HG02870 (cell line): ENCODE measurements around the gene INAFM2.

Experiments used
- ATAC-seq: cut with Tn5 transposase; IDR thresholded peaks from one replicate; pipeline ENCODE4 v1.9.1; 2021; ENCODE audit warnings: mild to moderate bottlenecking, moderate library complexity; ENCODE audit not compliant: unreplicated experiment

Gene INAFM2

DNA sequence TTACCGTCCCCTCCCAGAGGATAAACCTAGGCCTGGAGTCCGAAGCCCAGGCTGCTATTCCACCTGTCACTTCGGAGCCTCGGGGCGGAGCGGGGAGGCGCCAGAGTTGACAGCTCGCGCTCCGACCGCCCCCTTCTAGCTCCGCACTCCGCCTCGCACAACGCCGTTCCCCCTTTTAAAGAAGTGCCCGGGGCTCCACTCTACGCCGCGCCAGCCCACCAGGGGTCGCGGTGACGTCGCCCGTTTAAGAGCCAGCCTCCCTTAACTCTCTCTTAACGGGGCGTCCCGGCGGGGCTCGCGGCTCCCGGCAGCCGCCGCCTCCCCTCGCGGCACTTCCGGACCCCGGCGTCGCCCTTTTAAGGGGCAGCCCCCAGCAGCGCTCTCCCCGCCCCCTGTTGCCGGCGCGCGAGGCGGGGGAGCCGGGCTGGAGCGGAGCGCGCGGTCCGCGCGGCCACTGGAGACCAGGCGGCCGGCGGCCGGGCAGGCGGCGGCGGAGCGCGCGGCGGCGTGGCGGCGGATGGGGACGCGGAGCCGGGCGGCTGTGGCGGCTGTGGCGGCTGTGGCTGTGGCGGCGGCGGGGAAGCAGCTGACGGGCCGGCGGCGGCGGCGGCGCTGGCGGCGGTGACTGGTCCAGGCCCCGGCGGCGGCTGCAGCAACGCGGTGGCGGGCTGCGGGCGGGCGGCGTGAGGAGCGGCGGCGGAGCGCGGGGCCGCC, at the start of gene INAFM2:
TSS of gene INAFM2 (plus strand) at position 454 of the 714 bp plus-strand sequence. CDS start 364 bp downstream, outside the sequence.
- peak; percentile 86 for ATAC-seq

DNA sequence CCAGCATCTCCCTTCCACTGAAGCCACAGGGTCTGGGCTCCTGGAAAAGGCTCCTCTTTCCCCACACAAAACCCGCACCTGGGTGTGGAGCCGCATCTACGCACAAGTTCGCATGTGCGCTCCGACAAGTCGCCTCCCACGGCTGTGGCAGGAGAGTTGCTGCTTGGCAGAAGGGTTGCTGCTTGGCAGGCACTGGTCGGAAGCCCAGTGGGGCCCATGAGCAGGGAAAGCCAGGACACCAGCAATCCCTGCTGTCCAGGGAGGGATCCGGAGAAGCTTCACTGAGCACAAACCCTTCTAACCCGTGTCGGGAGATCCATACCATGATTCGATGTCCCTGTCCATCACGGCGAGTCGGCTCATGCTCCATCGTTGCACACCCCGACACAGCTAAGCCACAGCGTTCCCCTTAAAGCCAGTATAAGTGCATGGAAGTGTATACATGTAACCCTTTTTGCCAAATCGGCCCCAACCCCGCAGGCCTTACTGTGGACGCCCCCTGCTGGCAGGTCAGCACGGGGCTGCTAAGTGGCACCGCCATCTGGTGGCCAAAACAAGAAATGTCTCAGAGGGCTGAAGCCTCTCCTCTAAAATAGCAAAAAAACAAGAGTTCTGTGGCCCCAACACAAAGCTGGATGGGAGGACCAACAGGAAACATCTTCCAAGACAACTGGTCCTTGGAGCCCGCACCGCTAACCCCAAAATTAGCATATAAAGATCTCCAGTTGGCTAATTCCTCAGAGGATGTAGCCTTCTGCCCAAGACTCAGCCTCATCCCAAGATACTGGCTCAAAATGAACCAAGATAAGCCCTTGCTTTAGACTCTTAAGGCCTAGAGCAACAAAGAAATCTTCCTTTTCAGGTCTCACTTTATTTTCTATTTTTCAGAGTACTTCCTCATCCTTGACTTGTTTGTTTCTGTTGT, 48.9 kb upstream of the INAFM2 start:
- ATAC-seq = no peak

DNA sequence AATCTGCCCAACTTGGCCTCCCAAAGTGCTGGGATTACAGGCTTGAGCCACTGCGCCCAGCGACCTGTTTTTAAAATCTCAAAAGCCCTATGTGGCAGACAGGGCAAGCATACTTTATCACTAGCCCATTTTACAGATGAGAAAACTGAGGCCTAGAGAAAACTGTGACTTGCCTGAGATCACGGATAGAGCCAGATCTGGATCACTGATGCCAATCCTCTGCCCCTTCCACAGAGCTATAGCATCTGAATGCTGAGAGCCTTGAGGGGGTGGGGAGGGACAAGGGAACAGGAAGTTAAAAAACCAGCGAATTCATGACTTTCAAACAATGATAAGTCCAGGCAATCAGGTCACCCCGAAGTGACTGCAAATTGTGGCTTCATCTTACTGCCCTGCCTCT, 48.0 kb upstream of the INAFM2 start:
- ATAC-seq = no peak

DNA sequence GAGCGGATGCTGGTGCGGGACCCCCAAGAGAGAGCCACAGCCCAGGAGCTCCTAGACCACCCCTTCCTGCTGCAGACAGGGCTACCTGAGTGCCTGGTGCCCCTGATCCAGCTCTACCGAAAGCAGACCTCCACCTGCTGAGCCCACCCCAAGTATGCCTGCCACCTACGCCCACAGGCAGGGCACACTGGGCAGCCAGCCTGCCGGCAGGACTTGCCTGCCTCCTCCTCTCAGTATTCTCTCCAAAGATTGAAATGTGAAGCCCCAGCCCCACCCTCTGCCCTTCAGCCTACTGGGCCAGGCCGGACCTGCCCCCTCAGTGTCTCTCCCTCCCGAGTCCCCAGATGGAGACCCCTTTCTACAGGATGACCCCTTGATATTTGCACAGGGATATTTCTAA, 47.5 kb upstream of the INAFM2 start:
- no peak for ATAC-seq

DNA sequence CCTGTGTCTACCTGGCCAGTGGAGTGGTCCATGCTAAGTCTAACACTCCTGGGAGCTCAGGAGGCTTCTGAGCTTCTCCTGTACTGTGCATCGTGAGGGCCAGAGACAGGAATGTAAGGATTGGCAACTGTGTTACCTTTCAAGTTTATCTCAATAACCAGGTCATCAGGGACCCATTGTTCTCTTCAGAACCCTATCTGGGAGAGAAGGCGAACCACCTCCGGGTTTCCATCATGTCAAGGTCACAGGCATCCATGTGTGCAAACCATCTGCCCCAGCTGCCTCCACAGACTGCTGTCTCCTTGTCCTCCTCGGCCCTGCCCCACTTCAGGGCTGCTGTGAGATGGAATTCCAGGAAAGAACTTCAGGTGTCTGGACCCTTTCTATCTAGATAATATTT, 46.6 kb upstream of the INAFM2 start:
- ATAC-seq = no peak

DNA sequence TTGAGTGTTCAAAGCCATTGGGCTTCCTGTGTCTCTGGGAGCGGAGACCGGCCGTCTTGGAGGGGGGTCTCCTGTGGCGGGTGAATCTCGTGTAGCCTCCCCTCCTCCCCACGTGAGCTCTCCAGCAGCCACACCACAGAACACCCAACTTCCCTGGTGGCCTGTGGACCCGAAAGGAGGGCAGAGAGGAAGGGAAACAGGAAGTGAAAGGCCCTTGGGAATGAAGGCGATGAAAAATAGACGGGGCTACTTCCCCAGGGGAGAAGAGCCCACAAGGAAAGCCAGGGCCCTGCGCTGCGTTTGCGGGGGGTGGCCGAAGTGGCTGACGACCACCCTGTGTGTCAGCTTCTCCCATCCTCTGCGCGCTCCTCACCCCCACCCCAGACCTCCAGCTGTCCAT, 46.0 kb upstream of the INAFM2 start:
- no peak for ATAC-seq

DNA sequence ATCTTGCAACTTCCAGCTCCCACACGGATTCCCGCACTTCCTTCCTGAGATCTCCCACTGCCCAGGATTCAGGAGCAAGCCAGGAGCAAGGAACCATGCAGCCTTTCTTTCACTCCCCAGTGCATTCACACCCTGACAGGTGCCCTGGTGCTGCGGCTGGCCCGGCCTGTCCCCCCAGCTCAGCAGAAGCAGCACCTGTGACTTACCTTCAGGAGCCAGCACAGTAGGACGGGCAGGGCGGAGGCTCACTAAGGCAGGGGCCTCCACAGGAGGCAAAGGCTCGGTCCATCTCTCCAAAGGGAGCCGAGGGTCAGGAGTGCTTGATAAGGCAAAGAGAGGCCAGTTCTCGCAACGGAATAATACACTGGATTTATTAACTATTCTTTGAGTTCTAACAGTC, 45.5 kb upstream of the INAFM2 start:
- ATAC-seq = no peak

DNA sequence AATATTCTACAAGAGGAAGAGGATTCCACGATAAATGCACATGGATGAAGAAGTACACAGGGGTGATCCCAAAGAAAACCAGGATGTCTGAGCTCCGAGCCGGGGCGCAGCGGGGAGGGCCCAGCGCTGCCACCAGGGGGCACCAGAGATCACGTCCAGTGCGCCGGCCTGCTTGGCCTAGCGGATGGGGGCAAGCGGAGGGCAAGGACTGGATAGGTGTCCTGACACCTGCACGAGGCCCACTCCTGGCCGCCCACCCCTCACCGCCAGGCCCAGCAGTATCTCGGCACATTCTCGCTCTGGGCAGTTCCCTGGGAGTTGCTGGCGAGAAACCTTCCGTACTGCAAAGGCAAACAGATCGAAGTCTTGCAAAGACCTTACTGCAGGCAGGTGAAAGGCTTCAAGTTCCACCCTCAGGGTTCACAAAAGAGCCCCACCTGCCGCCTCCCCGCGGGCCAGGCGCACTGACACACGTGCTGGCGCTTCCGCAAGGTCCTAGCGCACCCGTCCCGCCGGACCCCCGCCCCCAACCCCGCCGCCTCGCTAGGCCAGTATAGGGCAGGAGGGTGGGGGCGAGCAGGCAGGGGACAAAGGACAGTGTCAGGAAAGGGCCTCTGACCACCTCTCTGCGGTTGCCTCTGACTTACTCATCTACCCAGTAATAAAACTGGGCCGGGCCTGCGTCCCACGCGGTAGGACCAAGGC, 43.9 kb upstream of the INAFM2 start:
- ATAC-seq = no peak

DNA sequence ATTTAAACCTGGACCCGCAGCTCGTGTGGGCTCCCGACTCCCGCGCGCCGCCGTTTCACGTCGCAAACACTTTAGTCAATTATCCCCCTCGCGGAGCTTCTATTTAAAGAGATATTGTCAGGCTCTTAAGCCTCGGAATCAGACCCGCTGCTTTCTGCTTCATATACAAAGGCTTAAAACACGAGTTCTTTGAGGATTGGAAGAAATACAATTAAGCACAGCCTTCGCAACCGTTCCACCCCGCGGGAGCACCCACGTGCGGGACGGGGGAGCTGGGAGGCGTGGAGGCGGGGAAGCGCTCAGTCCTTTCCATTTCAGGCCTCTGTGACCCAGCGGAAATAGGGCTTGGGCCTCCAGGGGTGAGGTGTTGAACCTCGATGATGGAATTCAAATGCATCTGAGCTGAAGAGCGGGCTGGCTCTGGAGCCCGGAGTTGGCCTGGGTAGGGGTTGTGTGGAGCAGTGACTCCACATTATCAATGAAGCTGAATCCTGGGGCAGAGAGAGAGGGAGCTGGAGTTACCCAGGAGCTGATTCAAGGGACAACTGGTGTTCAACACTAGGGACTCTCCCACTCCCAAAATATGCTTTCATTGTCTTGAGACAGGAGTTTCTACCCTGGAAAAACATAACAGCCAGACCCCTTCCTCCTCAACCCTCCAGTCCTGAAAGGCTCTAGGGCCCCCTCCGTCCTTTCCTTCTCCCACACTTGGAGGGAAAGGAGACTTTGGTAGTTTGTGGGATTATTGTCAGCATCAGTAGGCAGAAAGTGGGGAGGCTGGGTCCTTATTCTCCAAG, 43.0 kb upstream of the INAFM2 start:
- no peak for ATAC-seq

DNA sequence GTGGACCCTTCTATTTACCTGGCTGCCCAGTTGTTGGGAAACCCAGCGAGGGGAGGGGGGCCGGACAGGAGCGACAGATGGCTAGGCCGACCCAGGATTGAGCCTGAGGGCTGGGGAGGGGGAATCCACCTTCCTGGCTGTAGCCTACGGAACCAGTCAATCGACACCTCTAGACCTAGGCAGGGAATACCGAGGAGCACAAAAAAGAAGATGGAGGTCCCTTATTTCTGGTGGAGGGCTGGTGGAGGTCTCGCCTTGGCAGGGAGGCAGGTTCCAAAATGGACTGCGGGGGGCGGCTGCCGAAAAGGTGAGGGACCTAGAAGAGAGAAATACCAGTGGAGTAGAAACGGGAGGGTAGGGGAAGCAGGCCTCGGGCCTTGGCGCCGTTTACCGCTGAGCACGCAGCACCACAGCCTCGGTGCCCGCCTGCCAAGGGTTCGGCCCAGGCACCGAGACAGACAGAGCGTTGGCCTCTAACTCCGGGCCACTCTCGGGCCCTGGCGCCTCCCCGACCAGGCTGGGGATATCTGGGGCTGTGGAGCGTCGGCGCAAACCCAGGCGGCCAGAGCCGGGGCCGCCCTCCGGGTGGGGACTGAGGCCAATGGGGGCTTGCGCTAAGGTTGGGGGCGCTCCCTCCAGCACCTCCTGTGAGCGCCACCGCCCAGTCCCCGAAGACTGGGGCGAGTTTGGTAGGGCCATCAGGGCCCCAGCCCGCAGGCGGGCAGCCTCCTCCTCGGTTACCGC, 42.3 kb upstream of the INAFM2 start:
- ATAC-seq = no peak

DNA sequence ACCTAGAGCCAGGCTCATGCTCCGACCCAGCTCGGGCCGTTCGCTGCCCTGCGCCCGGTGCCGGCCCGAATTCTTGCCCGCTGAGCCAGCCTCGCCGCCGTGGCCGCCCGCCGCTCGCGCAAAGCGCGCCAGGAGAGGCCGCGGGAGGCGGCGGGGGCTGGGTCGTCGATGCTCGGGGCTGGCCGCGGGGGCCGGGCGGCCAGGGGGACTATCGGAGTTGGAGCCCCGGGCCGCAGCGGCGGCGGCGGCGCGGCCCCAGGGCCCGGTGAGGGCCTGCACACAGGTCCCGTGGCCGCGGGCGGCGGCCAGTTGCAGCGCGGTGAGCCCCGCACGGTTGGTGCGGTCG, 41.7 kb upstream of the INAFM2 start:
- ATAC-seq = no peak

DNA sequence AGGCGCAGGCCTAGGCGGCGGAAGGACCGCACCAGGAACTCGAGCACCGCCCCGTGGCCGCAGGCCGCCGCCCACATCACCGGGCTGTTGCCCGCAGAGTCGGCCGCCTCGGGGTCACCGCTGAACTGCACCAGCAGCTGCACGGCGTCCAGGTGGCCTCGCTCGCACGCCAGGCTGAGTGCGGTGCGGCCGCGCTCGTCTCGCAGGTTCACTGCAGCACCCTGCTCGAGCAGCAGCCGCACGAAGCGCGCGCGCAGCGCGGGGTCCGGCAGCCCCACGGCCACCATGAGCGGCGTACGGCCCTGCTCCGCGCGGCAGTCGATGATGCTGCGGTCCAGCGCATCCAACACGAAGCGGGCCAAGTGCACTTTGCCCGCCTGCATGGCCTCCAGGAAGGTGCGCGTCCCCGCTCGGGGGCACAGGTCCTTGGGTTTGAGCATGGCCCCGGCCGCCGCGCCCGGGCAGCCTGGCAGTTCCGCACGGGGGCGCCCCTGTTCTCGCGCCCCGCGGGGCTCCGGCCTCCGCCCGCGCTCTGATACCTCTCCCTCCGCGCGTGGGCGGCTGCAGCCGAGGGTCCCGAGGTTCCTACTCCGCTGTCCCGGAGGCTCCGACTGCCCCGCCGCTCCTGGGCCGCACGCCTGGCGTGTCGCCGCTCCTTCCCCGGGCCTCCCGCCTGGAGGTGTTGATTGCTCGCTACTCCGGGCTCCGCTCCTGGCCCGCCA, 41.2 kb upstream of the INAFM2 start:
- no peak for ATAC-seq

DNA sequence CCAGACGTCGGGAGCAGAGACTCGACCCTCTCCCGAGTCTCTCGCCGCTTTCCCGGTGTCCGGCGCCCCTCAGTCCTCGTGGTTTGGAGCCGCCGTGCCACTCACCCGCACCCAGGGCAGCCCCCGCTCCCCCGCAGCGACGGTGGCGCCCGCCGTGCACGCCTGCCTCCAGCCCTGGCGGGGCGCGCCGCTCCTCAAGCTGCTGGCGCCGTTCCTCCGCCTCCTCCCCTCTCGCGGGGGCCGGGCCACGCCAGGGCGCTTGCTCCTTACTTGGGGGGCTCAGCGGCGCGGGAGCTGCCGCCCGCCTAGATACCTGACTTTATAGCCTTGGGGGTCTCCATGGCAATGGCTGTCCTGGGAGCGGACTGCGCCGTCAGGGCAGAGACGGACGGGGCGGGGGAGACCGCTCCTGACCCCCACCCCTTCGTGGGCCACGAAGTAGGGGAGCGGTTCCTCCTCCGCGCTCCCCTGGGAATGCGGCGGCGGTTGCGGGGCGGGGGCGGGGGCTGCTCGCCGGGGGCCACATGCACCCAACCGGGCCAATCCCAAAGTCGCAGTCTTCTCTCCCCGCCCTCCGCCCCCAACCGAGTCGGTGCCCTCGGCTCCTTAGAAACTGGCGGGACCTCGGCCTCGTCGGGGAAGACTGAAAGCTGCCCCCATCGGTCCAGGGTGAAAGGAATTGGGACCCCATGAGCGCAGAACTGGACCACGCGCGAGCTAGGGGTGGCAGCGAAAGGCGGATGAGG, 40.5 kb upstream of the INAFM2 start, which contains the start of gene ANKRD63:
TSS of gene ANKRD63 (minus strand) at position 196 of the 746 bp plus-strand sequence. CDS start 478 bp downstream, outside the sequence.
- no peak for ATAC-seq

DNA sequence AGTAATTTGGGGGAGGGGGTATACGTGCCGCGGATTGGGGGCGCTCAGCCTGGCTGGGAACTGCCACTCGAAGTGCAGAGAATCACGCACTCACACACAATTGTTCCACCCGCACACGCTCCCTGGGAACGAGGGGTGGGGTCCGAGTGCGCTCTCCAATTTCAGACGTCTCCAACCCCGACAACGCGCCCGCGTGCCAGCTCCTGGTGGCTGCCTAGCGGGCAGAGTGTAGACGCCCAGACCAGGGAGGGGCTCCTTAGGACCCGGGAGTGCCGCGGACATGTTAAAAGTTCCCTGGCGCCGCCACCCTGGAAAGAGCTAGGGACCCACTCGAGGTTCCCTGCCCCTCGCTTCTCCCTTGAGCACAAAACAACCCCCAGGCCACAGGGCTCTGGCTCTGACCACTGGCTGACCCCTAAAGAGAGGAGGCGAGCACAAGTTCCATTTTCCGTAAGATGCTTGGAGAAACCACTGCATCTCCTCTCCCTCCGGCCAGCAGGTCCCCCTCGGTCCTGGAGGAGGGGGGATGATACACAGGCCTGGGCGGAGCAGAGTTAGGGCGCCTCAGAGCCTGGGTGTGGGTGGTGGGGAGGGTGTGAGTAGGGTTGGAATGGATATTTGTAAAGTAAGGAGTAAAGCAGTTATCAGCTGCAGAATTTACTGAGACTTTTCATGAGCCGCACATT, 39.7 kb upstream of the INAFM2 start:
- ATAC-seq = no peak

DNA sequence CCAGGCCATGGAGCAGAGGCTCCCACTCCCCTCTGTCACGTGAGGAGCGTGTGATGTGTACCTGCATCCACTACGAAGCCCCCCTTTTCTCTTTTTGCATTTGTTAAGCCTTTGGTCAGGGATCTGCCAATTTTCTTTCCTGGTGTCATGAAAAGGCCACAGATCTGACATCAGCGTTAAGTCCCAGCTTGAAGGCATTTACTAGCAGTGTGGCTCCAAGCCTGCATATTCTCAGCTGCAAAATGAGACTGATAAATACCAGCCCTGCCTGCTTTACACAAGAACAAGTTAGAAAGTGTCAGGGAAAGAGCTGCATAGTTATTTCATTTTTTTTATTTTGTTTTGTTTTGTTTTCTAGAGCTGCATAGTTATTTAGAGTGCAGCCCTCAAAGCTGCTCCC, 38.3 kb upstream of the INAFM2 start:
- ATAC-seq = no peak

DNA sequence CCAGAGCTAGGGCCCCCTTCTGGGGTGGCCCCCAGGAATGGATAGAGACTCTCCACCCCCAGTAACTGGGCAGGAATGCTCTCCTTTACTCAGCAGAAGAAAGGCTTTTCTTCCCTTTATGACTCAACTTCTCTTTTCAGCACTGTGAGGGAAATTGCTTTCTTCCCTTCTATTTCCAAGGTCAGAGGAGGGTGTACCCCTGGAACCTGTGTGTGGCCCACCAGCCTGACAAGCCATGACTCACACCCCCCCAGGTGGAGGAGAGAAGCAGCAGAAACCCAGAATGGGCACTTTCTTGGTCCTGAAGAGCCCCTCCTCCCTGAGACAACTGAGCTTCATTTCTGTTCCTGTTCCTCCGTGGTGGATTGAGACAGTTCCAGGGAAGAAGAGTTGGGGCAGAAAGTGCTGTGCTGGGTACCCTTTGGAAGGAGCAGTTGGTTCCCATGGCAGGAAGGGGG, 37.9 kb upstream of the INAFM2 start:
- no peak for ATAC-seq

DNA sequence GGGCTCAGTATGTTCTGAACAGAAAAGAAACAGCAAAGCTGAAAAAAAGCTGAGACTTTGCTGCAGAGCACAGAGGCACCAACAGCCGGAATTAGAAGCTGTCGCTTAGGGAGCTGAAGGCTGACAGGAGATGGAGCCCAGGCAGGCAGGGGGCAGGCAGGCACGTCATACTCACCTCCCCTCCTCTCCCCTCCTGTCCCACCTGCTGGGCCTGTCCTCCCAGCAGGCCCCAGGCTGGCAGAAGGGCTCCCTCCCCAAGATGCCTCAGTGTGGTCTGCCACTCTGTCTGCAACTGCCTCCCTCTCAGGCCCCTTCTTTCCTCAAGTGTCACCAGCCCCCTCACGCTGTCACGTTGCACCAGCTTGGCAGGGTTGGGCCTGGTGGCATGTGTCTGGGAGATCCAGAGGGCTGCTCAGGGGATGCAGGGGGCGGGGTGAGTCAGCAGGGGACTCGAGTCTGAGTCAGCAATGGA, 37.4 kb upstream of the INAFM2 start:
- ATAC-seq = no peak

DNA sequence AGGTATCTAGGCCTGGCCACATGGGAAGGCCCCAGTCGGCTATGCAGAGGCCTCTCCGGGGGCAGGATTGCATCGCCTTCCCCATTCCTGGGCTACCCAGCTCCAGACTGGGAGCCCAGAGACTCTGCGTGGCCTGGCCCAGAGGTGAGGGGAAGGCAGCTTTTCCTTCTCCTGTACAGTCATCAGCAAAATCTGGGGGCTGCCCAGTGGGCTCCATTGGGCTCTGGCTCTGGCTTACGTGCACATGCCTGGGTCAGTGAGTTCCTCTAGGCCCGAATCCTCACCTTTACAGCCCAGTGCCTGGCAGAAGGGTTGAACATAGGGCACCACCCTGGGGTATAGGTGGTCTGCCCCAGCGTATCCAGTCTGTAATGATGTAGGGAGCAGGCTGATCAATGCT, 36.7 kb upstream of the INAFM2 start:
- ATAC-seq = no peak
